ENCODE measurements around the gene JPH2. TPM values are rescaled to one million over a fixed set of nuclear protein-coding genes. Genes with fewer than 3 reads are reported as not detected.

The JPH2 gene
- total RNA-seq, 1 donor = 50.5 TPM

DNA sequence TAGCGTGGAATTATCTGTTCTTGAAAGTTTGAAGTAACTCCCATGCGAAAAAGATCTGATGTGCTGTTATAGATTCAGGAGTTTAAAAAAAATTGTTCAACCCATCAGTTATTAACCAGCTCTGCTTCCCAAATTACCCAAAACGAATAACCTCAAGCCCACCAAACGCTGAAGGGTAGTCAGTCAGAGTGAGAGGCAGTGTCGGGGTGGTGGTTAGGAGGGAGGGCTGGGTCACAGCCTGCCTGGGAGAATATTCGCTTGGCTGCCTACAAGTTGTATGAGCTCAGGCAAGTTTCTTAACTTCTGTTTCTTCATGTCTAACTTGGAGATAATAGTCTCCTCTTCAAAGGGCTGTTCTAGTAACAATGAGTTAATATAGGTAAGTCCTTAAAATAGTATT, 114.6 kb downstream of the JPH2 start:
- DNase-seq (ENCODE audit: low read depth) = no peak

DNA sequence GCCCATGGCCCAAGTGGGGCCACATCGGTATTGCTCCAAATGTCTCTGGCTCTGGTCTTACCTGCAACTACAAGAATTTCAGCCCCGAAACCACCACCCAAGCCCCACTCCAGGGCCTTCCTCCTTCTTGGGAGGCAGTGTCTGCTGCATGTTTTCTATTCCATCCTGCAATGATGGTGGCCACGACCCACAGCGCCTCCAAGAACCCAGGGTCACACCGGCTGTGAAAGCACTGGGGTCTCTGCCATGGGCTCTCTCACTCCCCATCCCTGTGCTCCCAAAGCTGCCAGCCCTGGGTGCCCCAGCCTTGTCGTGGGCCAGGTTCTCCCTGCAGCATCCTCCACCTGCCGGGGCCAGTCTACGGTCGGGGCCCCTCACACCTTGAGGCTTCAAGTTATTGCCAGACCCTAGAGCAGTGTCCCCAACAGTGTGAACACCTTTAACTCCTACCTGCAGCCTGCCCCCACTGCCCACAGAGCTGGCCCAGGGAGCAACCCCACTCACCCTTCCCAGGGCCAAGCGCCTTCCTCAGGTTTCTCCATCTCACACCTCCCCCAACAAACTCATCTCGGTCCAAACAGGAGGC, 115.4 kb downstream of the JPH2 start:
- no peak for DNase-seq (ENCODE audit: low read depth)
- no peak overlapping the region for H3K4me3 ChIP-seq (ENCODE audit: low read depth, low read length)
- TF ChIP-seq, protein P1, sequence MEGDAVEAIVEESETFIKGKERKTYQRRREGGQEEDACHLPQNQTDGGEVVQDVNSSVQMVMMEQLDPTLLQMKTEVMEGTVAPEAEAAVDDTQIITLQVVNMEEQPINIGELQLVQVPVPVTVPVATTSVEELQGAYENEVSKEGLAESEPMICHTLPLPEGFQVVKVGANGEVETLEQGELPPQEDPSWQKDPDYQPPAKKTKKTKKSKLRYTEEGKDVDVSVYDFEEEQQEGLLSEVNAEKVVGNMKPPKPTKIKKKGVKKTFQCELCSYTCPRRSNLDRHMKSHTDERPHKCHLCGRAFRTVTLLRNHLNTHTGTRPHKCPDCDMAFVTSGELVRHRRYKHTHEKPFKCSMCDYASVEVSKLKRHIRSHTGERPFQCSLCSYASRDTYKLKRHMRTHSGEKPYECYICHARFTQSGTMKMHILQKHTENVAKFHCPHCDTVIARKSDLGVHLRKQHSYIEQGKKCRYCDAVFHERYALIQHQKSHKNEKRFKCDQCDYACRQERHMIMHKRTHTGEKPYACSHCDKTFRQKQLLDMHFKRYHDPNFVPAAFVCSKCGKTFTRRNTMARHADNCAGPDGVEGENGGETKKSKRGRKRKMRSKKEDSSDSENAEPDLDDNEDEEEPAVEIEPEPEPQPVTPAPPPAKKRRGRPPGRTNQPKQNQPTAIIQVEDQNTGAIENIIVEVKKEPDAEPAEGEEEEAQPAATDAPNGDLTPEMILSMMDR (IDR thresholded peaks at IDR 0.05; ENCODE audit: insufficient read depth, low read depth, low read length) = no peak

More for the DNA sequence above, 114.6 kb downstream of the JPH2 start:
- no peak overlapping the region for H3K4me3 ChIP-seq (ENCODE audit: low read depth, low read length)
- TF ChIP-seq, protein P1 (IDR thresholded peaks at IDR 0.05; ENCODE audit: insufficient read depth, low read depth, low read length) = no peak

DNA sequence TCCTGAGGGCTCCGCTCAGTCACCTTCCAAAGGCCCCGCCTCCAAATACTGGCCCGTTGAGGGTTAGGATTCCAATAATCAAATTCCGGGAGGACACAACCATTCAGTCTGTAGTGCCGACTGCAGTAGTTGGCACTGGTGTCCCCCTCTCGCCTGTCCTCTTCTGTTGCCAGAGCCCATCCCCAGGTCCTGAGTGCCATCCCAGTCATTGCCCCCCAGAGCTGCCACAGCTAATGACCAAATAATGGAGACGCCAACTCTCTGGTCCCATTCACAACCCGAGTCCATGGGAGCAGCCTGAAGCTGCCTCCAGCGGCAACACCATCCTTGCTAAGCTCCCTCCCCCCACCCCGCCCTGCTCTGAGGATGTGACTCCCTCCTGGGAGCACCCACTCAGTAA, 115.9 kb downstream of the JPH2 start:
- no peak overlapping the region for H3K4me3 ChIP-seq (ENCODE audit: low read depth, low read length)
- no peak for DNase-seq (ENCODE audit: low read depth)
- TF ChIP-seq, protein P1 (IDR thresholded peaks at IDR 0.05; ENCODE audit: insufficient read depth, low read depth, low read length) = no peak

DNA sequence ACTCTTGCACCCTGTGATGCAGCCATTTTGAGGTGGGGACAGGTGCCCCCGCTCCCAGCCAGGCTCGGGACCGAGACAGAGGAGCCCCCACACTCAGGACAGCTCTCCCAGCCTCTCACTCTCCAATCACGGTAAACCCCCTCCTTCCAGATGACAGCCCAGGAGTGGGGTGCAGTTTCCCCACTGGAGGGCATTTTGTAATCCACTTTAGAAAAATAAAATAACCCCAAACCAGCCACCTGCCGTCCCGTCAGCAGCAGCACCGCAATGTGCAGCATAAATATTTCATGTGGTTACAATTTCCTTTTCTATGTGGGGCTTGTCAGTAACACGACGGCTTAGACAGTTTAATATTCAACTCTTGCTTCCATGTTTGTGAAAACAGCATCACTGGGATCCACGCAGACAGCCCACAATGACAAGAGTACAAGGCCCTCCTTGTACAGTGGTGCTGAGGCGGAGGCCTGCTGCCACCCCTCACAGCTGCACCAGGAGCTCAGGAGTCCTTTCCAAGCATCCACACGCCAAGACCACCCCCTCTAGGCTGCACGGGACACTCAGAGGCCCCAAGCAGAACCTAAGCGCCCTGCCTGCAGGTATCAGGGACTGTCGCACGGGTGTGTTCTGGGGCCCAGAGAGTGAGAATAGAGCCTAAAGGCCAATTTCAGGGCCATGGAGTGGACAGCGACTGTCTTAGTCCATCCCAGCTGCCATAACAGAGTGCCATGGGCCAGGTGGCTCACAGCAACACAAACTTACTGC, 116.7 kb downstream of the JPH2 start:
- no peak for DNase-seq (ENCODE audit: low read depth)
- TF ChIP-seq, protein P1 (IDR thresholded peaks at IDR 0.05; ENCODE audit: insufficient read depth, low read depth, low read length) = no peak
- H3K4me3 ChIP-seq (ENCODE audit: low read depth, low read length) = no peak overlapping the region

DNA sequence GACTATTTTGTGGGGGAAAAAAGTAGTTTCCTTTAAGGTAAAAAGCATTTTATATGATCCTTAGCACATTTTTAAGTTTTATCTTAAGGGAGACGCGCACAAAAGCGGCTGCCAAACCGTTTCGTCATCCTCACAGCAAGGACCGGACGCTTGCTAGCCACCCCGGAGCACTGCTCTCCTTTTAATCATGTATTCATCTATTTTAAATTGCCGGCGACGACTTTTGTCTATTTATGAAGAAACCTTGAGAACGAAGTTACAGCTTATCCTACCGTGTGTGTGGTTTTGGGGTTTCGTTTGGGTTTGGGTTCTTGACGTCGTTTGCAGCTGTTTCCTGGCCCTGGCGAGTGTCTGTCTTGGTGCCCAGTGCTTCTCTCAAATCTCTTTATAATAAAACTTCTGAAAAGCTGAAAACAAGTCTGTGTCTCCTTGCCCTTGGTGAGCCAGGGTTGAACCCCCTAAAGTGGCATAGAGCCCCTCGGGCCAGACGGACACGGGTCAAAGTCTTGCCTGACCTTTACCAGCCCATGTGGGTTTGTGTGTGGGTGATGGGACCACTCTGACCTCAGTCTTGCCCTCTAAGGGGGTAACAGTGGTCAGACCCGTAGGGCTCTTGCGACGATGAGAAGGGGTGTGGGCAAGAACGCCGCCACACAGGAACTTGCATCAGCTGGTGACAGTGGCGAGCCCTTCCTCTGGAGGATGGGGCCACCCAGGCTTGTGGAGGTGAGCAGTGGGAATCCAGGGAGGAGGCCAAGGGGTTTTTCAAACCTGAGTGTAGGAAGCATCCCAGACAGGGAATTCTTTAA, 117.6 kb downstream of the JPH2 start:
- TF ChIP-seq, protein P1 (IDR thresholded peaks at IDR 0.05; ENCODE audit: insufficient read depth, low read depth, low read length) = no peak
- H3K4me3 ChIP-seq (ENCODE audit: low read depth, low read length) = no peak overlapping the region
- DNase-seq (ENCODE audit: low read depth) = no peak

DNA sequence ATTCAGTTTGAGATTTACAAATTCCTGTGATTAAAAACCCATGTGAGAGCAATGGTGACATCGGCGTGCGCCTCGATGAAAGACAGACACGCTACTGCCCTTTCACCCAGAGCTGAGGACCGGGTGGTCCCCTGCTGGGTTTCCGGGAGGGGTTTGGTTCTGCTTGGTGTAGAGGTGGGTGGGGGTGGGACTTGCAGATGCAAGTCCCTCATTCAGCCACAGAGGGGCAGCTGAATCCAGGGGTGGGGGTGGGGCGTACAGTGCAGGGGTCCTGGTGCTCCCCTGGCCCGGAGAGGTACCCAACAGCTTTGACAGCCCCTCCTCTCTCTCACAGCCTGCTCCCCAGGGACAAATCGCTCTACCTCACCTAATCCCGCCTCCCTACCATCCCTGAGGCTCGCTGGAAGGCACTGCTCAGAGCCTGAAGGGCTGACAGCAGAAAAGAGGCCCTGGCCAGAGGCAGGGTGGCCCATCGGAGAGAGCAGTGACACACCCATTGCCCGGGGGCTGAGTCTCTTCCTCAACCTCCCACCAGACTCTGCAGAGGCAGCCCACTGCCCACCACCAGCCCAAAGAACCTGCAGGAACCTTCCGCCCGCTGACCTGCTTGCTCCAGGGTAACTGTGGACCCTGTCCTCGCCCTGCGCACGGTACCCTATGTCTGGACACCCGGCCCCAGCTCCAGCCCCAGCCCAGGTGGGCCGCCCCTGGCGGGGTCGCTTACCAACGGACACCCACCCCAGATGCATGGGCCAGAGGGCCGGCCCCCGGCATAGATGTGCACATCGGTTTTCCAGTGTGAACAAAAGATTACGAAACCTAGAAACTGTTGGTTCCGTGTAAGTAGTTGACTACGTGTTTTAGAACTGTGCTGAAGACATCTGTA, 118.4 kb downstream of the JPH2 start:
- TF ChIP-seq, protein P1 (IDR thresholded peaks at IDR 0.05; ENCODE audit: insufficient read depth, low read depth, low read length) = no peak
- no peak overlapping the region for H3K4me3 ChIP-seq (ENCODE audit: low read depth, low read length)
- DNase-seq (ENCODE audit: low read depth) = no peak

Measured in fibroblast of villous mesenchyme (primary cell).